Adrenal gland (tissue), 12 donors: ENCODE measurements around the gene GPR3. TPM values are rescaled to one million over a fixed set of nuclear protein-coding genes. Genes with fewer than 3 reads are reported as not detected.
A peak's percentile ranks its signal among the peaks of the same experiment; 100 is the strongest.
"Not testable (repeated sequence)": the region's sequence is repeated elsewhere in the genome, so short reads cannot be mapped to it uniquely, and the experiment has no call there.

Experiments
- DNase-seq, 7 donors: peaks; one replicate each; pipeline ENCODE4 v3.0.0-alpha.2; 2019 to 2020
- H3K27ac ChIP-seq, 5 donors: fragments of 200-600 bp; sonication (generic) in 4 of 5; 1 replicate in 3 of 5; 2 replicates in 2 of 5; pipeline versions ENCODE4 v1.5.1 to v1.8.0; 2016 to 2020; ENCODE audit warnings: mild to moderate bottlenecking in 1 of 5
- H3K27me3 ChIP-seq: fragments of 200-600 bp; 2 replicates; pipeline ENCODE4 v1.8.0; 2021
- H3K36me3 ChIP-seq, 2 donors: fragments of 200-600 bp; replicated peaks in 1 of 2; 1 replicate in 1 of 2; 2 replicates in 1 of 2; pipeline versions ENCODE4 v1.5.1 to v1.8.0; 2018 to 2022
- H3K4me1 ChIP-seq, 2 donors: fragments of 200-600 bp; replicated peaks in 1 of 2; 1 replicate in 1 of 2; 2 replicates in 1 of 2; pipeline versions ENCODE4 v1.5.1 to v1.8.0; 2018 to 2021
- H3K4me3 ChIP-seq, 4 donors: fragments of 200-600 bp; sonication (generic) in 3 of 4; one replicate each; pipeline ENCODE4 v1.5.1; 2016 to 2018
- H3K9me3 ChIP-seq, 3 donors: fragments of 200-600 bp; sonication (generic) in 1 of 3; replicated peaks in 1 of 3; 1 replicate in 2 of 3; 2 replicates in 1 of 3; pipeline versions ENCODE4 v1.5.1 to v1.8.0; 2016 to 2021
- POLR2A ChIP-seq, 2 donors: fragments of 450-650 bp; IDR thresholded peaks; one replicate each; pipeline ENCODE4 v1.6.1; 2017; ENCODE audit warnings: antibody characterized with exemption in 2 of 2, mild to moderate bottlenecking in 2 of 2, moderate library complexity in 1 of 2
- WGBS, 4 donors: extraction: QIAGEN DNeasy Blood & Tissue Kit in 2 of 4; methylation state at CpG; one replicate each; pipeline versions ENCODE4 v1.1.5 to v1.1.7; 2013 to 2017; 5-methylcytosine and 5-hydroxymethylcytosine counted together
- intact Hi-C, 2 donors: fragments of 100-400 bp; cut with DNase I; formaldehyde crosslinking; loops; one replicate each; pipeline versions ENCODE4 v1.14.1 to v1.15.0; 2022 to 2023
- polyA plus RNA-seq, 3 donors: library from polyadenylated mRNA; stranded (reverse); fragments of 200-250 nt in 2 of 3; fragments of 350-450 nt in 1 of 3; fragmentation: Illumina TruSeq in 1 of 3; extraction: RNeasy Lipid Tissue Mini Kit (QIAGEN cat#74804) in 1 of 3; gene quantifications; one replicate each; pipeline ENCODE4 v1.2.3, GENCODE V29; 2013 to 2014
- total RNA-seq, 9 donors: library from RNA; depleted of rRNA in 4 of 9; stranded (reverse); fragments of >200 nt in 4 of 9; fragments of 120-200 nt in 1 of 9; fragmentation: NEBNext Ultra II Directional in 1 of 9; extraction: Animal tissue kit (Norgen Biotek cat#: 25700) in 1 of 9; gene quantifications; one replicate each; pipeline versions ENCODE4 v1.1.0 to v1.2.4, GENCODE V29; 2013 to 2023
- TF ChIP-seq, protein P1 (sequence below), 6 experiments: fragments of 450-650 bp in 4 of 6; fragments of 200-600 bp in 2 of 6; sonication (generic) in 1 of 6; IDR thresholded peaks; 1 replicate in 5 of 6; 2 replicates in 1 of 6; pipeline versions ENCODE4 v1.5.1 to v1.8.0; 2016 to 2021; ENCODE audit warnings: antibody characterized with exemption in 6 of 6, mild to moderate bottlenecking in 2 of 6, moderate library complexity in 1 of 6
- donor health status: healthy with polysubstance abuse.
- donor health status: Bipolar disorder and iron deficiency.
- donor health status: DM: yes; HTN: yes; CAD: no.
- donor health status: DM: no; HTN: no; CAD: no.
- donor health status: DM: no; HTN: no; CAD: no.
- donor health status: DM: yes; HTN: yes; CAD: no.

Gene GPR3
- total and polyA plus RNA-seq, 12 donors: 0.17 to 2.0 (median 0.64) TPM; not detected in 5

GRCh38 chr1:27383661-27384060 lies 8.8 kb upstream of the GPR3 start:
- Histone ChIP-seq H3K4me3 (no peak overlapping the region), H3K9me3 (no peaks in the 10 kb centered on the region), H3K36me3 (no peaks in the 10 kb centered on the region), H3K27ac (no peak overlapping the region), H3K4me1 (peaks cover 10% of the 10 kb centered on the region in 2 donors), H3K27me3 (no peaks in the 10 kb centered on the region)
- intact Hi-C loops: no loop called here
- 79 to 83% (median 81%) methylated on average over 8 to 13 of the region's 13 CpGs for WGBS, 4 donors
- TF ChIP-seq, protein P1, sequence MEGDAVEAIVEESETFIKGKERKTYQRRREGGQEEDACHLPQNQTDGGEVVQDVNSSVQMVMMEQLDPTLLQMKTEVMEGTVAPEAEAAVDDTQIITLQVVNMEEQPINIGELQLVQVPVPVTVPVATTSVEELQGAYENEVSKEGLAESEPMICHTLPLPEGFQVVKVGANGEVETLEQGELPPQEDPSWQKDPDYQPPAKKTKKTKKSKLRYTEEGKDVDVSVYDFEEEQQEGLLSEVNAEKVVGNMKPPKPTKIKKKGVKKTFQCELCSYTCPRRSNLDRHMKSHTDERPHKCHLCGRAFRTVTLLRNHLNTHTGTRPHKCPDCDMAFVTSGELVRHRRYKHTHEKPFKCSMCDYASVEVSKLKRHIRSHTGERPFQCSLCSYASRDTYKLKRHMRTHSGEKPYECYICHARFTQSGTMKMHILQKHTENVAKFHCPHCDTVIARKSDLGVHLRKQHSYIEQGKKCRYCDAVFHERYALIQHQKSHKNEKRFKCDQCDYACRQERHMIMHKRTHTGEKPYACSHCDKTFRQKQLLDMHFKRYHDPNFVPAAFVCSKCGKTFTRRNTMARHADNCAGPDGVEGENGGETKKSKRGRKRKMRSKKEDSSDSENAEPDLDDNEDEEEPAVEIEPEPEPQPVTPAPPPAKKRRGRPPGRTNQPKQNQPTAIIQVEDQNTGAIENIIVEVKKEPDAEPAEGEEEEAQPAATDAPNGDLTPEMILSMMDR (IDR thresholded peaks at IDR 0.05): no peak
- TF ChIP-seq POLR2A (IDR thresholded peaks at IDR 0.05): no peak
- DNase-seq: no peak

GRCh38 chr1:27384797-27385196 lies 7.6 kb upstream of the GPR3 start:
- H3K36me3 ChIP-seq, H3K27me3 ChIP-seq, H3K4me3 ChIP-seq, DNase-seq, intact Hi-C loops, H3K27ac ChIP-seq, H3K9me3 ChIP-seq: not testable (repeated sequence)
- WGBS, 4 donors: 85 to 91% (median 87%) methylated on average over 3 of the region's 3 CpGs
- peaks cover 10% of the 10 kb centered on the region in 2 donors for H3K4me1 ChIP-seq

GRCh38 chr1:27388337-27389005 lies 4.0 kb upstream of the GPR3 start:
- Histone ChIP-seq H3K27ac (peak overlapping the region in 1 of 5 donors; percentile 6), H3K27me3 (no peaks in the 10 kb centered on the region), H3K4me1 (peaks cover 11 to 16% of the 10 kb centered on the region in 2 donors), H3K9me3 (no peaks in the 10 kb centered on the region), H3K4me3 (no peak overlapping the region), H3K36me3 (no peaks in the 10 kb centered on the region)
- intact Hi-C loops: no loop called here
- TF ChIP-seq, protein P1 (IDR thresholded peaks at IDR 0.05): peak; percentile 80 to 90 (median 84)
- TF ChIP-seq POLR2A (IDR thresholded peaks at IDR 0.05): no peak
- 39 to 94% (median 40%) methylated on average over 2 to 5 of the region's 5 CpGs for WGBS, 4 donors
- DNase-seq: peak in 6 of 7 donors; percentile 70 to 91 (median 78)

DNA sequence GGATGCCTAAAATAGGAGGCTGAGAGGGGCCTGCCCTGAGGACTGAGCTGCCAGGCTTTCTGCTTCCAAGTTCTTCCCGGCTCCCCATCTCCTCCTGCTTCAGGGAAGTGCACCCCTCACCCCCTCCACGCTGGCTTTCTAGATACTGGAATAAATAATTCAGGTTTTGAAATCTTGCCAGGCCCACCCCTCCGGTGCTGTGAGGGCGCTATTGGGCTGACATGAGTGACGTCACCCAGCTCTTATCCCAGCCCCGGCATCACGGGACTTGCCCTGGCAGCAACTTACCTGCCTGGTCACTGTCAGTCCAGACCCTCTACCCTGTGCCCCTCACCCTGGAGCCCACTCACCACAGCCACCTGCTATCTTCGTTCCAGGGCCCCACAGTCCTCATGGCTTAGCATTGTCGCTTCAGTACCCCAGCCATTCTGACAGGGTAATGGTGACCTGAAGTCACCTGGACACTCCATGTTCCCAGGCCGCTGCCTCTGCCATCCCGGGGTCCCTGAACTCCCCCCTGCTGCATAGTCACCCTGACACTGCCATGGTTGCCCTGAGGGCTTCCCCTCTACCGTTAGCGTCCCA lies 819 bp upstream of the GPR3 start:
- H3K27me3 ChIP-seq: no peaks in the 10 kb centered on the region
- WGBS, 4 donors: 8 to 16% (median 11%) methylated on average over 7 to 13 of the region's 13 CpGs
- peak overlapping the region in 3 of 5 donors; percentile 14 to 63 (median 40) for H3K27ac ChIP-seq
- intact Hi-C loops: loop anchor here (5.0 to 10.0 kb wide), 3 partner anchors 34 to 273 kb away; no protein-coding TSS in a partner anchor
- peaks cover 11 to 16% of the 10 kb centered on the region in 2 donors for H3K4me1 ChIP-seq
- TF ChIP-seq POLR2A (IDR thresholded peaks at IDR 0.05): no peak
- TF ChIP-seq, protein P1 (IDR thresholded peaks at IDR 0.05): no peak
- peak overlapping the region in 1 of 4 donors; percentile 60 for H3K4me3 ChIP-seq
- no peaks in the 10 kb centered on the region for H3K9me3 ChIP-seq
- DNase-seq: peak in 5 of 7 donors; percentile 59 to 88 (median 63)
- no peaks in the 10 kb centered on the region for H3K36me3 ChIP-seq
